GM18505 (cell line): ENCODE measurements around the gene SNAP29.
"Not testable (repeated sequence)": the region's sequence is repeated elsewhere in the genome, so short reads cannot be mapped to it uniquely, and the experiment has no call there.

Source experiments
- ATAC-seq: cut with Tn5 transposase; IDR thresholded peaks from one replicate; pipeline ENCODE4 v1.9.1; 2021; ENCODE audit not compliant: unreplicated experiment
- POLR2A ChIP-seq: IDR thresholded peaks from 4 replicates; pipeline ENCODE4 v1.6.1; 2011; ENCODE audit warnings: borderline replicate concordance; ENCODE audit not compliant: insufficient read depth, insufficient read length; ENCODE audit errors: extremely low read depth

The SNAP29 gene

GRCh38 chr22:20909543-20910303 is 50.9 kb downstream of the SNAP29 start:
- ATAC-seq: no peak
- no peak for TF ChIP-seq POLR2A

- ATAC-seq: no peak
- TF ChIP-seq POLR2A: no peak
These were observed 53.7 kb downstream of the SNAP29 start for GRCh38 chr22:20912494-20912893.

GRCh38 chr22:20916916-20917810 is 58.4 kb downstream of the SNAP29 start, which contains the start of gene CRKL:
CRKL (plus strand) TSS chr22:20917407; CDS start chr22:20917935, 528 bp downstream.
- peak; percentile 62 for TF ChIP-seq POLR2A
- peak; percentile 90 for ATAC-seq

- ATAC-seq: no peak
- TF ChIP-seq POLR2A: no peak
These were observed 59.9 kb downstream of the SNAP29 start for GRCh38 chr22:20918663-20919218.

GRCh38 chr22:20919718-20920117 is 60.9 kb downstream of the SNAP29 start:
- no peak for TF ChIP-seq POLR2A
- no peak for ATAC-seq

- no peak for TF ChIP-seq POLR2A
- no peak for ATAC-seq
These were observed 62.0 kb downstream of the SNAP29 start for GRCh38 chr22:20920881-20921203.

- ATAC-seq: no peak
- no peak for TF ChIP-seq POLR2A
These were observed 63.4 kb downstream of the SNAP29 start for GRCh38 chr22:20922141-20922751.

GRCh38 chr22:20926243-20926642 is 67.4 kb downstream of the SNAP29 start:
- no peak for TF ChIP-seq POLR2A
- no peak for ATAC-seq

- no peak for ATAC-seq
- TF ChIP-seq POLR2A: no peak
These were observed 69.2 kb downstream of the SNAP29 start for GRCh38 chr22:20927940-20928572.

- no peak for ATAC-seq
- no peak for TF ChIP-seq POLR2A
These were observed 69.8 kb downstream of the SNAP29 start for GRCh38 chr22:20928573-20928967.

GRCh38 chr22:20930004-20930403 is 71.2 kb downstream of the SNAP29 start:
- no peak for TF ChIP-seq POLR2A
- no peak for ATAC-seq

GRCh38 chr22:20930435-20930834 is 71.6 kb downstream of the SNAP29 start:
- ATAC-seq: not testable (repeated sequence)

- no peak for ATAC-seq
- no peak for TF ChIP-seq POLR2A
These were observed 72.4 kb downstream of the SNAP29 start for GRCh38 chr22:20931126-20931654.
